Hepatocyte (in vitro differentiated cells): ENCODE results near the gene RPL27A. TPM values are rescaled to one million over a fixed set of nuclear protein-coding genes. Genes with fewer than 3 reads are reported as not detected.

Source experiments
- DNase-seq: peaks from one replicate; pipeline ENCODE4 v3.0.0-alpha.2; 2016; ENCODE audit warnings: low spot score
- H2AFZ ChIP-seq: fragments of 200-600 bp; sonication (generic); 2 replicates; pipeline ENCODE4 v1.6.0; 2016; ENCODE audit warnings: antibody characterized with exemption, mild to moderate bottlenecking
- H3K27ac ChIP-seq: fragments of 200-600 bp; sonication (generic); 2 replicates; pipeline ENCODE4 v1.5.1; 2016; ENCODE audit warnings: mild to moderate bottlenecking
- H3K27me3 ChIP-seq: fragments of 200-600 bp; sonication (generic); 2 replicates; pipeline ENCODE4 v1.6.1; 2016
- H3K36me3 ChIP-seq: fragments of 200-600 bp; sonication (generic); replicated peaks from 2 replicates; pipeline ENCODE4 v1.5.1; 2016; ENCODE audit warnings: low read depth; ENCODE audit not compliant: insufficient read depth
- H3K4me1 ChIP-seq: fragments of 200-600 bp; sonication (generic); 2 replicates; pipeline ENCODE4 v1.5.1; 2016; ENCODE audit warnings: mild to moderate bottlenecking, moderate library complexity; ENCODE audit not compliant: insufficient read depth
- H3K4me2 ChIP-seq: fragments of 200-600 bp; sonication (generic); 2 replicates; pipeline ENCODE4 v1.6.0; 2016
- H3K4me3 ChIP-seq: fragments of 200-600 bp; sonication (generic); 2 replicates; pipeline ENCODE4 v1.5.1; 2016; ENCODE audit warnings: mild to moderate bottlenecking
- H3K79me2 ChIP-seq: fragments of 200-600 bp; sonication (generic); 2 replicates; pipeline ENCODE4 v1.6.0; 2017; ENCODE audit warnings: mild to moderate bottlenecking
- H3K9me2 ChIP-seq: fragments of 200-600 bp; sonication (generic); replicated peaks from 2 replicates; pipeline ENCODE4 v1.6.0; 2017; ENCODE audit warnings: mild to moderate bottlenecking; ENCODE audit not compliant: insufficient read depth
- H3K9me3 ChIP-seq: fragments of 200-600 bp; sonication (generic); 2 replicates; pipeline ENCODE4 v1.5.1; 2016; ENCODE audit warnings: low read depth, mild to moderate bottlenecking
- H4K20me1 ChIP-seq: fragments of 200-600 bp; sonication (generic); 2 replicates; pipeline ENCODE4 v1.6.0; 2016; ENCODE audit warnings: mild to moderate bottlenecking; ENCODE audit not compliant: insufficient read depth, poor library complexity, severe bottlenecking
- CTCF ChIP-seq: fragments of 200-600 bp; sonication (generic); IDR thresholded peaks from 2 replicates; pipeline ENCODE4 v1.5.1; 2016; ENCODE audit warnings: antibody characterized with exemption, mild to moderate bottlenecking; ENCODE audit not compliant: poor library complexity
- EZH2 ChIP-seq: fragments of 200-600 bp; sonication (generic); IDR thresholded peaks from 2 replicates; pipeline ENCODE4 v1.6.1; 2016; ENCODE audit warnings: antibody characterized with exemption, mild to moderate bottlenecking, borderline replicate concordance
- EZH2phosphoT487 ChIP-seq: fragments of 200-600 bp; sonication (generic); IDR thresholded peaks from one replicate; pipeline ENCODE4 v1.6.1; 2018; ENCODE audit warnings: antibody characterized with exemption, mild to moderate bottlenecking, low read depth, moderate library complexity; ENCODE audit not compliant: unreplicated experiment, severe bottlenecking
- WGBS: methylation state at CpG from one replicate; pipeline ENCODE4 v1.1.6; 2016; ENCODE audit warnings: low lambda C conversion rate; ENCODE audit errors: missing lambda C conversion rate; 5-methylcytosine and 5-hydroxymethylcytosine counted together
- polyA plus RNA-seq: library from polyadenylated mRNA; unstranded; fragments of >200 nt; fragmentation: Nextera tagmentation; extraction: Ambion mirVana; gene quantifications from 2 replicates; pipeline ENCODE4 v1.2.1, GENCODE V29; 2016
- total RNA-seq: library from RNA; depleted of rRNA; stranded (reverse); fragments of >200 nt; gene quantifications from 2 replicates; pipeline ENCODE4 v1.2.3, GENCODE V29; 2014

The RPL27A gene
- total and polyA plus RNA-seq, 2 experiments from 2014 or later: 803 to 818 TPM

- Histone ChIP-seq H3K9me3 (no peaks in the 10 kb centered on the region), H3K4me1 (peaks cover 3% of the 10 kb centered on the region), H4K20me1 (no peaks in the 10 kb centered on the region), H3K36me3 (no peaks in the 10 kb centered on the region), H3K4me3 (no peak overlapping the region), H2AFZ (no peak overlapping the region), H3K27ac (no peak overlapping the region), H3K9me2 (no peaks in the 10 kb centered on the region), H3K79me2 (no peaks in the 10 kb centered on the region), H3K27me3 (no peaks in the 10 kb centered on the region), H3K4me2 (no peak overlapping the region)
- 94% methylated on average over 5 of the region's 5 CpGs for WGBS
- no peak for DNase-seq
- no peak for TF ChIP-seq EZH2
- TF ChIP-seq EZH2phosphoT487: no peak
- TF ChIP-seq CTCF: no peak
Measured at GRCh38 chr11:8705146-8705545, 22.6 kb downstream of the RPL27A start.

DNA sequence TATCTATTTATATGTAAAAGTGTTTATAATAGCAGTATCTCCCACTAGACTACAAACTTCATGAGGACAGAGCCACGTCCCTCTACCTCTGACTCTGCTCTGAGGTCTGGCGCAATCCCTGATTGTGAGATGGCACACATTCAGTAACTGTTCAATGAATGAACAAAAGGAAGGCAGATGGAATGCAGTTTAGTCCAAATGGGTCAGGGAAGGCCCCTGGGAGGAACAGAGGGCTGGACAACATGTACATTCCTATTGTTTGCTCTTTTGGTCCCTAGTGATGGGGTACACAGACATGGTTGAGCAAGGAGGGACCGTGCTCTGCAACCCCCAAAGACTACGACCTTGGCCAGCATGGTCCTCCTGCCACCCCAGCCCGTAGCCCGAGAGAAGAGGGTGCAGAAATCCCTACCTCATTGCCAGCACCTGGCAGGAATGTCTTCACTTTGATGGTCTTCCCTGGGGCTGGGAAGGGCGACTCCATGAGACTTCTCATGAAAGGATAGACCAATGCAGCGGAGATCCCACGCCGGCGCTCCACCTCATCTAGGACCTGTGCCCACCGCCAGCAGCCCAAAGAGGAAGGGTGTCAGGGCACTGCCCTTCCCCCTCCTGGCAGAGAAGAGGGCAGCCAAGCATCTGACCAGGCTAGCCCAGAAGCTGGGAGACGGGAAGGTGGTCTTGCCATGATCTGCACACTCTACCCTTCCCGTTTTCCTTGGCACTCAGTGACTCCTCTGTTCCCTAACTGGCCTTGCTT is 24.3 kb downstream of the RPL27A start:
- Histone ChIP-seq H3K4me2 (no peak overlapping the region), H2AFZ (no peak overlapping the region), H3K27me3 (no peaks in the 10 kb centered on the region), H3K9me3 (no peaks in the 10 kb centered on the region), H3K36me3 (no peaks in the 10 kb centered on the region), H3K27ac (no peak overlapping the region), H3K79me2 (no peaks in the 10 kb centered on the region), H3K4me1 (peaks cover 3% of the 10 kb centered on the region), H3K9me2 (no peaks in the 10 kb centered on the region), H4K20me1 (no peaks in the 10 kb centered on the region), H3K4me3 (no peak overlapping the region)
- TF ChIP-seq CTCF: no peak
- no peak for TF ChIP-seq EZH2
- TF ChIP-seq EZH2phosphoT487: no peak
- DNase-seq: no peak
- 96% methylated on average over 14 of the region's 14 CpGs for WGBS

DNA sequence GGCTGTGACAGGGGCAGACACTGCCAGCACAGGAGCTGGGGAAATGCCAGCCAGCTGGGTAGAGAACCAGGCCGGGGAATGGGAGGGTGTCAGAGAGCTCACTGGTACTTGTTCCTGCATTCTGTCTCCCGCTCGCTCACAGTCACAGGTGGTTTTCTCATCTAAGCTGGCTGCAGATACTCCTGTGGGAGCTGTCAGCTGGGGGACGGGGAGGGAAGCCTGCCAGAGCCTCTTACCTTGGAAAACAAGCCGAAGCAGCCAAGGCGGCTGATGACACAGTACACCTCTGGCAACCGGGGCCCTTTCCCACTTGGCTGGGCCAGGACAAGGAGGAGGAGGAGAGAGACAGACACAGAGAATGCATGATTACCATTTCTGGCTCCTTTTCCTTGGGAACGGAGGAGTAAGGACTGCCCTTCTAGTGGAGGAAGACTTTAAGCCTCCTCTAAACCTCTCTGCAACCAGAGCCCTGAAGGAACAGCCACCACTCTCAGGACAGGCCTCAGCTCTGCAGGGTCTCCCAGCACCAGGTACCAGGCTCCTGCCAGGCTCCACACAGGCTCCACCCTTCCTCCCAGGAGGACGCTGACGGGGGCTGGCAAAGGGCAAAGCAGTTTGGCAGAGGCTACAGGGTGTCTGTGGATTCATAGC is 25.1 kb downstream of the RPL27A start:
- Histone ChIP-seq H2AFZ (no peak overlapping the region), H3K27ac (peak overlapping the region; percentile 78), H3K4me1 (peaks cover 3% of the 10 kb centered on the region), H3K9me3 (no peaks in the 10 kb centered on the region), H3K27me3 (no peaks in the 10 kb centered on the region), H3K4me2 (no peak overlapping the region), H3K36me3 (no peaks in the 10 kb centered on the region), H3K79me2 (no peaks in the 10 kb centered on the region), H4K20me1 (no peaks in the 10 kb centered on the region), H3K9me2 (no peaks in the 10 kb centered on the region), H3K4me3 (no peak overlapping the region)
- DNase-seq: no peak
- no peak for TF ChIP-seq CTCF
- no peak for TF ChIP-seq EZH2
- TF ChIP-seq EZH2phosphoT487: no peak
- 84% methylated on average over 10 of the region's 10 CpGs for WGBS
